Astrocyte of the hippocampus (primary cell): Measurements from ENCODE around the gene GABBR2.

ENCODE experiments used
- DNase-seq: peaks from one replicate; pipeline ENCODE4 v3.0.0; 2011; ENCODE audit warnings: low read depth, low spot score

GABBR2 gene

GRCh38 chr9:98570055-98570454, 138.7 kb downstream of the GABBR2 start:
- no peak for DNase-seq

GRCh38 chr9:98569491-98569890, 139.2 kb downstream of the GABBR2 start:
- DNase-seq, result no peak

- DNase-seq, result no peak
Observed at GRCh38 chr9:98568909-98569469, 139.7 kb downstream of the GABBR2 start.

- no peak for DNase-seq
Observed at GRCh38 chr9:98568234-98568908, 140.4 kb downstream of the GABBR2 start.

GRCh38 chr9:98567540-98568233, 141.0 kb downstream of the GABBR2 start:
- no peak for DNase-seq

- no peak for DNase-seq
Observed at GRCh38 chr9:98565152-98566135, 143.3 kb downstream of the GABBR2 start.

- DNase-seq, result no peak
Observed at GRCh38 chr9:98564714-98565113, 144.0 kb downstream of the GABBR2 start.

GRCh38 chr9:98563988-98564387, 144.7 kb downstream of the GABBR2 start:
- no peak for DNase-seq

GRCh38 chr9:98563212-98563907, 145.4 kb downstream of the GABBR2 start:
- DNase-seq, result no peak

- DNase-seq, result peak; percentile 38
Observed at GRCh38 chr9:98559561-98559960, 149.2 kb downstream of the GABBR2 start.

GRCh38 chr9:98558575-98558974, 150.2 kb downstream of the GABBR2 start:
- DNase-seq, result peak; percentile 32

- DNase-seq, result no peak
Observed at GRCh38 chr9:98556511-98556910, 152.2 kb downstream of the GABBR2 start.

- no peak for DNase-seq
Observed at GRCh38 chr9:98555651-98556465, 152.9 kb downstream of the GABBR2 start.

GRCh38 chr9:98554752-98555151, 154.0 kb downstream of the GABBR2 start:
- DNase-seq, result no peak

GRCh38 chr9:98552331-98552730, 156.4 kb downstream of the GABBR2 start:
- peak; percentile 84 for DNase-seq

- peak; percentile 90 for DNase-seq
Observed at GRCh38 chr9:98551511-98552286, 157.0 kb downstream of the GABBR2 start.

GRCh38 chr9:98550206-98550820, 158.4 kb downstream of the GABBR2 start:
- DNase-seq, result peak; percentile 68

- DNase-seq, result peak; percentile 59
Observed at GRCh38 chr9:98549401-98549800, 159.3 kb downstream of the GABBR2 start.

GRCh38 chr9:98547606-98548005, 161.1 kb downstream of the GABBR2 start:
- no peak for DNase-seq
